ENCODE measurements around the gene RPL37A. TPM values are rescaled to one million over a fixed set of nuclear protein-coding genes. Genes with fewer than 3 reads are reported as not detected.

Gene RPL37A
- total and polyA plus RNA-seq, 12 donors: 673 to 4,521 (median 2,299) TPM

DNA sequence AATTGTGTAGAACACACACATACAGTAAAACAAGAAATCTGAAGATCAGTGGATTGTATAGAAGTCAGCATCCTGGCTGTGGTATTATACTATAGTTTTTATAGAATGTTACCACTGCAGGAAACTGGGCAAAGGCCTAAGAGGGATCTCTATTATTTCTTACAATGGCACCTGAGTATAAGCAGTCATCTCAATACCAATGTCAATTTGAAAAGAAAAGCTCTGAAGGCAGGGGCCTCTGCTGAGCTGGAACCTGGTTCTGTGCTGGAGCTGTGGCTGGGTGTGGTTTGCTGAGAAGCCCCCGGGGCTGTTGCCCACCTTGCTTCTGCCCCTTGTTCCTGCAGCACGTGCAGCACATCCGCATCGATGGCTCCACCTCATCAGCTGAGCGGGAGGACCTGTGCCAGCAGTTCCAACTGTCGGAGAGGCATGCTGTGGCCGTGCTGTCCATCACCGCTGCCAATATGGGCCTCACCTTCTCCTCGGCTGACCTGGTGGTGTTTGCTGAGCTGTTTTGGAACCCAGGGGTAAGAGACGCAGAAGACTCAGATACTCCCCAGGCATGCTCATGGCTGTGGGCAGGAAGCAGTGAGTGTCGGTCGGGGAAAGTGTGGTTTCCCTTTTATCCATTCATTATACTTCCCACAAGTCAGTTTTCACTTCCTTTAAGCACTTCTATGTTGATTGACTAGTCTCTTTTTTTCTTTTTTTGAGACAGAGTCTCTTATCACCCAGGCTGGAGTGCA is 23.5 kb upstream of the RPL37A start:
- Histone ChIP-seq H3K27ac (no peak overlapping the region), H3K4me1 (replicated peaks in 1 of 2) (no peaks in the 10 kb centered on the region), H3K4me3 (no peak overlapping the region), H3K36me3 (replicated peaks in 1 of 2) (peaks cover 0 to 39% of the 10 kb centered on the region in 2 donors), H3K27me3 (no peaks in the 10 kb centered on the region), H3K9me3 (replicated peaks in 1 of 3) (no peaks in the 10 kb centered on the region)
- no peak for DNase-seq
- WGBS, 4 donors: 70 to 86% (median 76%) methylated on average over 7 to 12 of the region's 12 CpGs
- TF ChIP-seq, protein P1, sequence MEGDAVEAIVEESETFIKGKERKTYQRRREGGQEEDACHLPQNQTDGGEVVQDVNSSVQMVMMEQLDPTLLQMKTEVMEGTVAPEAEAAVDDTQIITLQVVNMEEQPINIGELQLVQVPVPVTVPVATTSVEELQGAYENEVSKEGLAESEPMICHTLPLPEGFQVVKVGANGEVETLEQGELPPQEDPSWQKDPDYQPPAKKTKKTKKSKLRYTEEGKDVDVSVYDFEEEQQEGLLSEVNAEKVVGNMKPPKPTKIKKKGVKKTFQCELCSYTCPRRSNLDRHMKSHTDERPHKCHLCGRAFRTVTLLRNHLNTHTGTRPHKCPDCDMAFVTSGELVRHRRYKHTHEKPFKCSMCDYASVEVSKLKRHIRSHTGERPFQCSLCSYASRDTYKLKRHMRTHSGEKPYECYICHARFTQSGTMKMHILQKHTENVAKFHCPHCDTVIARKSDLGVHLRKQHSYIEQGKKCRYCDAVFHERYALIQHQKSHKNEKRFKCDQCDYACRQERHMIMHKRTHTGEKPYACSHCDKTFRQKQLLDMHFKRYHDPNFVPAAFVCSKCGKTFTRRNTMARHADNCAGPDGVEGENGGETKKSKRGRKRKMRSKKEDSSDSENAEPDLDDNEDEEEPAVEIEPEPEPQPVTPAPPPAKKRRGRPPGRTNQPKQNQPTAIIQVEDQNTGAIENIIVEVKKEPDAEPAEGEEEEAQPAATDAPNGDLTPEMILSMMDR (IDR thresholded peaks at IDR 0.05): no peak
- no peak for TF ChIP-seq POLR2A (IDR thresholded peaks at IDR 0.05)
- intact Hi-C loops (cut with DNase I): no loop called here

DNA sequence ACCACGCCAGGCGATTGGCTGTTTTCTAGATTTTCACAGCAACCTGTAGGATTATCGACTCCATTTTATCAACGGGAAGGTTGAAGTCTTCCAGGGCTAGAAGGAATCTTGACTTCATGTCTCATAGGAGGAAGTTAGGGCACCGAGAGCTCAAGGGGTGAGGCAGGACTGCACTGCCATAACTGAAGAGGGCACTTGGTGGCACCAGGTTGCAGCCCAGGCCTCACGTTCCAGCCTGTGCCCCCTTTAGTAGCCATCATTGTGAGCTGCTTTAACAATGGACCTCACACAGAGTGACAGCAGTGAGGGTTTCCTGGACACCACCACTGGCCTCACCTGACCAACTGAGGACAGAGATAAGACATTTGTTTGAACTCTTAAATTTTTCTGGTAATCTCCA is 22.9 kb upstream of the RPL37A start:
- peaks cover 0 to 43% of the 10 kb centered on the region in 2 donors for H3K36me3 ChIP-seq (replicated peaks in 1 of 2)
- H3K4me1 ChIP-seq (replicated peaks in 1 of 2): no peaks in the 10 kb centered on the region
- 88 to 92% (median 90%) methylated on average over 6 of the region's 6 CpGs for WGBS, 4 donors
- H3K9me3 ChIP-seq (replicated peaks in 1 of 3): no peaks in the 10 kb centered on the region
- intact Hi-C loops (cut with DNase I): no loop called here
- no peak for DNase-seq
- H3K27ac ChIP-seq: no peak overlapping the region
- no peaks in the 10 kb centered on the region for H3K27me3 ChIP-seq
- H3K4me3 ChIP-seq: no peak overlapping the region
- TF ChIP-seq POLR2A (IDR thresholded peaks at IDR 0.05): no peak
- TF ChIP-seq, protein P1 (IDR thresholded peaks at IDR 0.05): no peak

GRCh38 chr2:216477283-216478035 is 21.2 kb upstream of the RPL37A start:
- DNase-seq: no peak
- 72 to 88% (median 81%) methylated on average over 2 of the region's 2 CpGs for WGBS, 4 donors
- no peaks in the 10 kb centered on the region for H3K27me3 ChIP-seq
- no peak for TF ChIP-seq POLR2A (IDR thresholded peaks at IDR 0.05)
- TF ChIP-seq, protein P1 (IDR thresholded peaks at IDR 0.05): no peak
- intact Hi-C loops (cut with DNase I): no loop called here
- H3K27ac ChIP-seq: no peak overlapping the region
- H3K4me1 ChIP-seq (replicated peaks in 1 of 2): no peaks in the 10 kb centered on the region
- H3K4me3 ChIP-seq: no peak overlapping the region
- peaks cover 0 to 32% of the 10 kb centered on the region in 2 donors for H3K36me3 ChIP-seq (replicated peaks in 1 of 2)
- H3K9me3 ChIP-seq (replicated peaks in 1 of 3): no peaks in the 10 kb centered on the region

- peak in 1 of 7 donors; percentile 20 for DNase-seq
- Histone ChIP-seq H3K9me3 (replicated peaks in 1 of 3) (no peaks in the 10 kb centered on the region), H3K4me1 (replicated peaks in 1 of 2) (no peaks in the 10 kb centered on the region), H3K36me3 (replicated peaks in 1 of 2) (peaks cover 0 to 39% of the 10 kb centered on the region in 2 donors), H3K4me3 (no peak overlapping the region), H3K27ac (no peak overlapping the region), H3K27me3 (no peaks in the 10 kb centered on the region)
- intact Hi-C loops (cut with DNase I): no loop called here
- TF ChIP-seq, protein P1 (IDR thresholded peaks at IDR 0.05): no peak
- no peak for TF ChIP-seq POLR2A (IDR thresholded peaks at IDR 0.05)
- WGBS, 4 donors: 77 to 100% (median 83%) methylated on average over 1 to 3 of the region's 3 CpGs
Measured at GRCh38 chr2:216478151-216478550, 20.5 kb upstream of the RPL37A start.

All from adrenal gland (tissue), 12 donors.